ENCODE measurements around the gene NTF3.

NTF3 gene

DNA sequence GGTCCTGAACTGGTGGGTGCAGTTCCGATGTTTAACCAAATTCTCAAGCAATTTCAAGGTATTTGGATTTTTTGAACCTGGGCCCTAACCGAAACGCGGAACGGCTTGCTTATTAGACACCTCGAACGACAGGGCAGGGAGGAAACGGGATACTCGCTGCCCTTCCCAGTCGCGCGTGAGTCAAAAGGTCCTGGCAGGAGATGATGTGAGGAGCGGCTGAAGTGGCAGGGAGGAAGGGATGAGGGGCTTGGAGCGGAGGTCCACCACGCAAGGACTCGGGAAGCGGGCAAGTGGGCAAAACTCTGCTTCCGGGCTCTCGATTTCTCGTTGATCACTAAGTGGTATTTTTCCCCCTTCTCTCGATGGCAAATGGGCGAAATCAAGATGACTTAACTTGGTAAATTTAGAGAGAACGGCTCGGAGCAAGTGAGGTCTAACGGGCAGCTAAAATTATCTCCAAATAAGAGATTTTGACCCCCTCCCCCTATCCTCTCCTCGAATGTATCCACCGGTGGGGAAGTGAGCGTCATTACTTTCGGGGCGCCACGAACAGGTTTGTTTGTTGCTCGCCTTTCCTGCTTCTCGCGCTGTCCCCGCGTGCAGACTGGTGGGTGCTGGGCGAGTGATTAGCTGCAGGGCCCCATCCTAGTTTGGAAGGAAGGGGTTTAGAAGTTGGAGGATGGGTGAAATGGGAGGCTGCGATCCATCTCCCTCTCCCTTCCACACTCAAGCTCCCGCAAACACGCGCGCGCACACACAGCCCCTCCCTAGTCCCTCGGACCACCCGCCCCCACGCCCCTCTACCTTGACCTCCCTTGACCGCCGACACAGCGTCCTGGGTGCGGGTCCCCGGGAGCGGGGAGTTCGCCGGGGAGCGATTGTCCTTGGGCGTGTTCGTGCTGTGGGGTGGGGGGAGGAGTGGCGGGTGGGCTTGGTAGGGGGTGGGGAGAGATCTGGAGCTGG lies 986 bp upstream of the NTF3 start:
- DNase-seq (ENCODE audit: low read depth, low spot score) = no peak

DNA sequence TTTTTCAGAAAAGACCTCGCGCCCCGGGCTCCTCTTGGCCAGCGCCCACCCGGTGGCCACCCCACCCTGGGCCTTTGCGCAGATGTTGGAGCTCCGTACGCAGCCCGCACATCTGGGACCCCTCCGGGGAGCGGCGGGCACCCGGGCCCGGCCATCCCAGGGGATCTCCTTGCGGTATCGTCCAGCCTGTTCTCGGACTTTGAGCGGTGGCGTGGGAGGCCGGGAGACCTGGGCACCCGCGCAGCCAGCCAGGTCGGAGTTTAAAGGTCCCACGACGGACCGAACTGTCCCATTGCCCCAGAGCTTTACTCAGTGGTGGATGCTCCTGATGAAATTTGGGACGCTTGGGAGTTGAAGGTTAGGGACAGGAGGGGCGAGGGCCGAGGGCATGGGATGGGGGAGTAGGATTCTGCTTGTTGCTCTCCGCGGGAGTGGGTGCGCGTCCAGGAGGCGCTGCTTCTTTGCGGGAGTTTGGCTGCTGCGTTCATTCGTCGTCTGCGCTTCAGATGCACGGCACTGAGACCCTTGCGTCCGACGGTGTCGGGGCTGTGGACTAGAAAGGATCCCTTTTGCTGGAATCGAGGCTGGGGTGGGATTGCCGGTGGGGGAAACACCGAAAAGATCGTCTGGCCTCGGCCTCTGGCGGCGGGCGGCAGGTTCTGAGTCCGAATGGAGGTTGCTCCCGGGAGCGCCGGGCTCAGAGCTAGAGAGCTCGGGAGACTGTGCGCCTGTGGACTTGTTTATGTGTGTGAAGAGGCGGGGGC lies 1.4 kb downstream of the NTF3 start:
- DNase-seq (ENCODE audit: low read depth, low spot score) = no peak

DNA sequence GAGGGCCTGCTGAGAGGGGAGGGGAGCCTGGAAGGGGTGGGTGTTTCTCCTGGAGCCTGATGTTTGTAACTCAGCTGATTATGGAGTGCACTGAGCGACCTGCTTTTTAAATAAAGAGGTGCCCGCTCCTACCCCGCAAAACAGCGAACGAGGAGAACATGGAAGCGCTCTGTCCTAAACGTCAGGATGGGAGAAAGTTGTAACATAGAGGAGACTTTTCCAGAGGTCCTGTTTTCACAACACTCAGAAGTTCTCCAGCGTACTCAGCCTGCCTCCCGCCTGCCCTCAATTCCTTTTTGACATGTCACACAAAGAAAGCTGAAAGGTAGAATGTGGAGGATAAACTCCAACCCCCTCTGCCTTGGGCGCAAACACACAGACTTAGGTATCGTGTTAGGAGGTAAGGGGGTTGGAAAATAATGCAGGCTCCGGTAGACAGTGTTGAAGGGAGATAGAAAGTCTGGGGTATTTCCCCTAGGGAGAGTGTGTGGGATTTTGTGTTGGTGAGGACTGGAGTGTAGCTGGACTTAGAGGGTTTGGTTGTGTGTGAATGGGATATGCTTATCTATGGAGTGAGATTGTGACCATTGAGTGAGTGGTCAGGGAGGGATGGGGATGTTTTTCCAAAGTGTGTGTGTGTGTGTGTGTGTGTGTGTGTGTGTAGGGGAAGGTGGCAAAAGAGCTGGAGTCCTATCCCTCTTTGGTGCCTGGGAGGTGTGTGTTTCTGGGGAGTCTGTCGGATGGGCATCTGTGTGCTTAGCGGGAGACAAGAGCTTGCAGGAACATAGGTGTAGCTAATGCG lies 2.1 kb downstream of the NTF3 start:
- DNase-seq (ENCODE audit: low read depth, low spot score) = no peak

DNA sequence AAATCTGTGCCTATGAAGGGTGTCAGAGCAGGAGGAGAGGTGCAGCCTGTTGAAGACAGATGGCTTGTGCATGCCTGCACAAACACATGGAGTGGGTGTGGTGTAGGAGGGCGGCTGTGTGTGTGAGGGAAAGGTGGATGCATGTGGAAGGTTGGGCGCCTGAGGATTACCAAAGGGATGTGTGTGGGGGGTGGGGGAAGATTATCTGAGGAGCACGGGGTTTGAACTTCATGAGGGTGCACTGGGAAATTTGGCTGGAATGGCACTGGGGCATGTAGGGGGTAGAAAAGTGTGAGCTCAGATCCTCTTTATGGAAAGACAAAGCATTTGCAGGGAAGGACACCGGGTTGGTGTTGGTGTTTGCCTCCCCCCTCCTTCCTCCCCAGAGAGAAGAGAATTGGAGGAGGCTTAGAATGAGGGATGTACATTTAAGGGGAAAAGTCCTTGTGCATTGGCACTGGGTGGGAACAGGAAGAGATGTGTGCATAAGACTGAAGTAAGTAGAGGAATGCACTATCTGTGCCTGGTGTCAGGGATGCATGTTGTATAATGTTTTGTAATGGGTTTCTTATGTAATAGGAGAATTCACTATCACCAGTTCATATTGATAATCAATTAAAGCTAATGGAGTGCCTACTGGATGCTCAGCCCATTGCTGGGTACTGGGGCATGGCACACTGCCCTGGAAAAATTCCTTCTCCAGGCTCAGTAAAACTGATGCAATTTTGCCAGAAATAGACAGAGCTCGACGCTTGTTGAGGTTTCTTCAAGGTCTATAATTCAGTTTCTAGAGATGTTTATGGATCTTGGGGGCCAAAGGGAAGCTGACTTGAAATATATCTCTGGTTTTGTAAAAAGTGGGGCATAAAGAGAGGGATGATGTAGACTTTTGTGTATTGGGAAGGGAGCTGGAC lies 3.0 kb downstream of the NTF3 start:
- DNase-seq (ENCODE audit: low read depth, low spot score) = no peak

DNA sequence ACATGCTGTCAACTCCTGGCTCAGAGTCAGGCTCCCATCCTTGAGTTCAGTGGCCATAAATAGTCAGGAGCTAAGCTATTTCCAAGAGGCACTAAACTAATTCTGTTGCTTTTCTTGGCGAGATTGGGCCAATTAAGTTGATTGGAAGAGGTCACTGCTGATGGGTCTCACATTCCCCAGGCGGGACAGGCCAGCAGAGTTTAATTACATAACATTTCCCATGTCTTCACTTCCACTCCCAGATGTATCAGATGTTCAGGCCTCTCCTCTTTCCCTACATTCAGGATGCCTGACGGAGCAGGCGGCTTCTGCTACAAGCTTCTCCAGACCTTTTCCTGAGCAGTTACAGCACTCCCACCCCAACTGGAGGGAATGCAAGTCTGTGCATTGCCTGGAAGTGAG lies 5.3 kb downstream of the NTF3 start:
- no peak for DNase-seq (ENCODE audit: low read depth, low spot score)

DNA sequence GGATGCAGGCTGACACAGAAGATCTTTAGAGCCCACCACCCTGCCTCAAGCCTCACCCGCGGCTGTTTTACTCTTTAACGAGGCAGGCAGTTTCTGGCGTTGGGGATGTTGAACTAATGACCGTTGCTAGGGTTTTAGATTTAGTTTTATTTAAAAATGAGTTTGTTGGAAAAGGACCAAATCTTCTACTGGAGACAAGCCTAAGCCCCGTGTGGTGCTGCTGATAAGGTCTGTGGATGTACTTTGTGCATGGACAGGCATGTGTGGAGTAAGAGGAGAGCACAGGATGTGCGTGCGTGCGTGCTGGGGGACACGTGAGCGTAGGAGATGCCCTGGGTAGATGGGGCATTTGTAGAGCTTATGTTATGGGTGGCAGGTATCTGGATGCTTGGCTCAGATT lies 5.7 kb downstream of the NTF3 start:
- DNase-seq (ENCODE audit: low read depth, low spot score) = no peak

DNA sequence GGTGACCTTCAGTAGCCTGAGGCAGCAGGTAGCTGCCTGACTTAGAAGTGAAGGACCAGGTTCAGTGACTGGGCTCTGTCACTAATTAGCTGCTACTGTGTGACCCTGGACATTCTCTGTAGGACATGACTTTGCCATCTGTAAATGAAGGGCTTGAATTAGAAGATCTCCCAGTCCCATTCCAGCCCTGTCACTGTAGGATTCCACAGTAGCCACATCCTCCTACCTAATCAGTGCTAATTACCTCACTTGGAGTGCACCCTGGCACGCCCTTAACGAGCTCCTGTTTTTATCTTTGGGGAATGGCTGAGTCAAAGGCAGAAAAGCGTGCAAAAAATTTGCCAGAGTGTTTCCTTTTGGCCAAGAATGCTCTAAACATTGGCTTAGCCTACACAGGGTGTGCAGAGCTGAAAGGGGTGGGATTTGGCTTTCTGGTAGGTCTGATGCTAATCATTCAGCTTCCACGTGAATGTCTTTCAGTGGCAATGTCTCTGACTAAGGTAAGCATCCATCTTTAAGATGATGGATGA lies 6.8 kb downstream of the NTF3 start:
- DNase-seq (ENCODE audit: low read depth, low spot score) = no peak

DNA sequence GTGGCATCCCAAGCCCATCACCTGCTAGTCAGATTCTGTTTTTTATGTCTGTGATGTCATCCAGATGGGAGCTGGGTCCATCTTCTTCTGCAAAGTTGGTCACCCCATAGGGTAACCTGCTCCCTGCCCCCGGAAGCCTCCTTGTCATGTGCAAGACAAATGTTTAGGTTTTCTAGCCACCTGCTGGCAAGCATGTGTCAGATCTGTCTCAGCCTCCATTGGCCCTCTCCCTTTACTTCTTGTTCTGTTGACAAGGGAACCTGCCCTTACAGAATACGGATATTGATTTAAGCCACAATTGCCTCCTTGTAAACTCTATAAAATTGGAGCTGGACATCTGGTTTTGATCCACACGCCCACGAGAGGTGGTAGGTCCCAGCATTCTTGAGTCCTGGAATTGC lies 7.5 kb downstream of the NTF3 start:
- DNase-seq (ENCODE audit: low read depth, low spot score) = no peak

DNA sequence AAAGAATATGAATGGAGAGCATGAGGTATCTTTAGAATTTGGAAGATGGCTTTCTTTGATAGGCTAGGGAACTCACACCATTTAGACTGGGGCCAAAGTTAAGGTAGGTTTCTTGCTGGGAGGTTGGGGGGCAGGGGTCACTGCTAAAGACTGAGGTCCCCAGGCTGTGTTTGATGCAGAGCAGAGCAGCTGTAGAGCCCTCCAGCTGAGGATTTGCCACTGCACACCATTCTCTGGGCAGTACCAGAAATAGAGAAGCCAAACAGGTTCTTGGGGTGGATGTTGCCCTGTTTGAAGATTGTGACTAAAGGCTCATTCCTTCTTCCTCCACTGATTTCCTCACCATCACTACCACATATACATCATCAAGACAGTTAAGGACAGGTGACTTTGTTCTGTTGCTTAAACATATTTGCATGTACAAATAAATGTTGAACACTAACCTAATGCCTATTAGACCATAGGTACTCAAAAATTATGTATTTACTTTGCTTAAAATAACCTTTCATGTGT lies 7.9 kb downstream of the NTF3 start:
- DNase-seq (ENCODE audit: low read depth, low spot score) = no peak

DNA sequence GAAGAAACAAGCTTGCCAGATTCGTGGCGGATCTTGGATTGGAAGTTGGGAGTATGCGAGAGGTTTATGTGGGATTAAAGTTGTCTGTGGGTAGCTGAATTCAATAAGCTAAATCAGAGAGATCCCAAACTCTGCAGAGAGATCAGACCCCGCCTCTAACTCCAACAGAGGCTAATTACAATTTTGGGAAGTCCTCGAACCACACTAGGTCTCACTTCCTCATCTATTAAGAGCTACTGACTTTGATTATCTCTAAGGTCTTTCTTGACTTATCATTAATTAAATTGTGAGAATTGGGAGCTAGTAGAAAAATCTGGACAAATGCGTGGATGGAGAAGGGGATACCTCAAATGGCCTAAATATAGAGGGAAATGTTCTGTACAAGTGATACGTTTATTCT lies 9.1 kb downstream of the NTF3 start:
- no peak for DNase-seq (ENCODE audit: low read depth, low spot score)

DNA sequence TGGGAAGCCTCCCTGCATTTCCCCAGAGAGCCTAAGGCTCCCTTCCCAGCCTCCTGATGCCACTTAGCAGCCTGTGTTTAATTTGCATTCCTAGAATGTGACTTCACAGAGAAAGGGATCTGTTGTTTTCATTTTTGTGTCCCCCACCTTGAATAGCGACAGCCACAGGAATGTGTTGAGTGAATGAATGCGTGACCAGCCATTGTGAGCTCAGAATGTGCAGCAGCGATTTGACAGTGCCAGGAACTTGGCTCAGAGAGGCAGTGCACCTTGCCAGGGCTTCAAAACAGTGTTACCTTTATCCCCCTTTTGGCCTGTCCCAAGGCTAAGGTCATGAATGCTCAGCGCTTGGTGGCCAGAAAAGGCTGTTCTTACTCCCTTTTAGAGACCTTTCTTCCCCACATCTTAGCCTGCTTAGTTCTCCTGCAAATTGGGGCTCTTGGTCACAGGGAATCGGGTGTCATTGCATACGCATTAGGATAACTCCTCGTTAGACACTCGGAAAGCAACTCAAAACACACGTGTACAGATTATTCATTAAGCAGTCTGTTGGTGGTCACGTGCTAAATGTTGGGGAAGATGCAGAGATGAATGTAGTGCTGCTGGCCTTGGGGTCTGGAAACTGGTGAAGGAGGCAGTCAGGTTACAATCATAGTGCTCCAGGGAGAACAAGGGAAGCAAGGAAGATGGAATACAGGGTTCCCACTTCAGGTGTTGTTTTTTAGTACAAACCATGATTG lies 9.8 kb downstream of the NTF3 start:
- no peak for DNase-seq (ENCODE audit: low read depth, low spot score)

DNA sequence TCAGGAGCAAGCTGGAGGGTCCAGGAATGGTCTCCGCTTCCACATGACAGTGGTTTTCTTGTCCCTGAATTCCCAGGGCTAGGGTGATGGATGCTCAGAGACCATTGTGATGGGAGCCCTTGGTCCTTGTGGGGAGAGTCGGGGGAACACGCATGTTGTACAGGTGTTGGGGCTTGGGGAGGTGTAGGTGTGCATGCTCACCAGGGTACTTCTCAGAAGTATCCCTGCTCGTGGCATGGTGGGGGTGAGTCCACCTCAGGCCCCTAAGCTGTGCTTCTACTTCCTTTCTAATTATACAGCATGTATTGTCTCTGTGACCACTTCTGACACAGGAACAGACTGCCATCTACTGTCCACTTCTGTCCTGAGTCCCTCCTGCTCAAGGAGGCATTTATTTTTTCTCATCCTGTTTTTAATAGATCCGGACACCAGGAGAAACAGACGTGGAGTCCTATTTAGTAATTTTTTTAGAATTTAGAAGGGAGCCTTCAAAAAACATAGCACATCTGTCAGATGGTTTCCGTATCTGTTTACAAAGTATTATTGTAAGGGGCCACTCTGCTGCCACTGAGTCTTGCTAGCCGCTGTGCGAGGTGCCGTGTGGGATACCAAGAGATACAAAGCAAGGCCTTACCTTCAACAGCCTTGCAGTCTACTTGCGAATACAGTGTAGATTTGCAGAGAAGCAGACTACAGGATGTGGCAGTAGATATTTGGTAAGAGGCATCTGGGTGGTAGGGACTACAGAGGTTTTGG lies 10.5 kb downstream of the NTF3 start:
- DNase-seq (ENCODE audit: low read depth, low spot score) = peak; percentile 26

DNA sequence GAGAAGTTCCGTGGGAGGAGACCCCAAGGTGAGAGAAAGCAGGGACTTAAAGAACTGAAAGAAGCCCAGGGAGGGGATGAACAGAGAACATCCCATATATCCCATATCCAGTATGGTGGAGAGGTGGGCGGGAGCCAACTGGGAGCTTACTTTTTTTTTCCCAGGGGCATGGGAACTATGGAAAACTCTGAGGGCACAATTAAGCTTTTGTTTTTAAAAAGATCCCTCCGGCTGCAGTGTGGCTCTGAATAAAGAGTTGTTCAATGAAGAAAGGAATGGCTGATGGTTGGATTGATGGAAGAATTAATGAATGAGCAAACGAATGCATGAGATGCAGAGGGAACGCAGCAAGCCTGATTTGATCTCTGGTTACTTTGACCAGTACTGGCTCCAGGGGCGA lies 12.6 kb downstream of the NTF3 start:
- DNase-seq (ENCODE audit: low read depth, low spot score) = no peak

DNA sequence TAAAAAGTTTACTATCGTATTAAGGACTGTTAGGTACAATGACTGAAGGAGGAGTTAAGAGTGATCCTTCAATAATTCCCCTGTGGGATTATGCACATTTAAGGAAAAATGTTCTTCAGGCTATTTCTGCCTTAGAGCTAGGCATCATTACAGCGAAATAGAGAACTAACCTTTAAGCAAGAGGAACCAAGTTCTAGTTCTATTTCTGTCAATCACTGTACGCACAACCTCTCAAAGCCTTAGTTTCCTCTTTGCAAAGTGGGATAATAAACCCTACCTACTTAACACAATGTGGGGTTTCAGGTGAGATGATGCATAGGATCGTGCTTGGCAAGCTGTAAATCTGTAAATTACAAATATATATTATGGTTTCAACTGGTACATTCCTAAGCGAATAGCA lies 15.4 kb downstream of the NTF3 start:
- DNase-seq (ENCODE audit: low read depth, low spot score) = no peak

DNA sequence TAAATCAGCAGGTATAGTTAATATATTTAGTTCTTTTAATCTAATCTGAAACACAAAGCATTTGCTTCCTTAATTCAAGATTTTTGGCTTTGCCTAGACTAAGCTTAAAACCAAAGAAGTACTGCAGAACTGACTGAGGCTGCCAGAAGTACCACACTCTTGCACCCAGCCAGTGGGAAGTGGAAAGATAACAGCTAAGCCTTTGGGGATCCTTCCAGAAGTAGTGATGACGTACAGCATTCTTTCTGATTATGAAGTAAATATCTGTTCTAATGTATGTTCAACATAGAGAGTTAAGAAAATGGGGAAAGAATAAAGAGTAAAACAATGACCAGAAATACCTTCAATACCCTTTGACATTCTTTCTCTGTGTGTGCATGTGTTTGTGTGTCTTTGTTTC lies 19.3 kb downstream of the NTF3 start:
- DNase-seq (ENCODE audit: low read depth, low spot score) = no peak

DNA sequence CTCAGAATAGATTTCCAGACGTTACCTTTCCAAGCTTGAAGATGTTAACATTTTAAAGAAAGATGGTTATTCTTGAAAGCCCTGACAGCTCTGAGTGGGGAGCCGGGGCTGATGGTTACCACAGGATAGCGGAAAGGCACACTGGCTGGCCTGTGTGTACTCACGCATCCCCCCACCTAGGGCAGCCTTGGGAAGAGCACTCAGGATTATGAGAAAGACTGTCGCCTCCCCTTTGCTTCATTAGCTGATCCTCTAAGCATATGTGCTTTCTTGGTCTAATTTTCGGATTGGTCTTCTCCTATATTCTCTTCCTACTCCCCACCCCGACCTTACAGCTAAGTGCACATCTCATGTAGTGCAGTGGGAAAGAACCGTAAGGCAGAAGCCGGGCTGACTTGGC lies 20.7 kb downstream of the NTF3 start:
- no peak for DNase-seq (ENCODE audit: low read depth, low spot score)

DNA sequence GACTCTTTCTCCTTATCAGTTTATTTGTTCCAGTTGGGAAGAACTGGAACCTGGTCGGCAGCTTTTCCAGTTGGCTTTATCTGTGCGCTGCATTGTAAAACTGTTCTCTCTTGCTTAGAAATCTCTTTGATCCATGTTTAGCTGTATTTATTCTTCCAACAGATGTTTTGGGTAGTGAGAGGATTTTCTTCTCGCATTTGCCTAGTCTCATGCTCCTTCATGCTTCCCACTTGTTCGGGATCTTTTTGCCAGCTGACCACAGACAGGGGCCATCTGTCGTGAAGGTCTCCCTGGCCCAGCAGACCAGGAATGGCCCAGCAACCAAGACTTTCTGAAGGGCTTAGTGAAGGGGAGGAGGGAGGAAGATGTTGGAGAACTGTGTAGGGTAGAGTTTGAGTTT lies 21.6 kb downstream of the NTF3 start:
- no peak for DNase-seq (ENCODE audit: low read depth, low spot score)

DNA sequence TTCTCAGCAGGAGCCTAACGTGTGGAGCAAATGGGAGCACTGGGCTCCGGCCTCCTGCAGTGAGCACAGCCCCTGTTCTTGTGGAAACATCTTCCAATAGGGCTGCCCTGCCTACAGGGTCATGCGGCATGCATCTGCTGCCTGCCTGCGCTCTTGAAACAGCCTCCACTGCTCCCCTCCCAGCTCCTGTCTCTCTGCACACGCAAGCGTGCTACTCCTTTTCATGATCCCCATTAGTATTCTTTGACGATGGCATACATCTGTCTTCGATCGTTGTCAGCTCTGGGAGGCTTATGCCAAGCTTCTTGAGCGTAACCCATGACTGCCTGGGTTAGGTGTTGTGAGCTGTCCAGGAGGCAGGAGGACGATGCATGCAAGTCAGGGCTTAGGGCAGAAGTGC lies 23.1 kb downstream of the NTF3 start:
- DNase-seq (ENCODE audit: low read depth, low spot score) = no peak

DNA sequence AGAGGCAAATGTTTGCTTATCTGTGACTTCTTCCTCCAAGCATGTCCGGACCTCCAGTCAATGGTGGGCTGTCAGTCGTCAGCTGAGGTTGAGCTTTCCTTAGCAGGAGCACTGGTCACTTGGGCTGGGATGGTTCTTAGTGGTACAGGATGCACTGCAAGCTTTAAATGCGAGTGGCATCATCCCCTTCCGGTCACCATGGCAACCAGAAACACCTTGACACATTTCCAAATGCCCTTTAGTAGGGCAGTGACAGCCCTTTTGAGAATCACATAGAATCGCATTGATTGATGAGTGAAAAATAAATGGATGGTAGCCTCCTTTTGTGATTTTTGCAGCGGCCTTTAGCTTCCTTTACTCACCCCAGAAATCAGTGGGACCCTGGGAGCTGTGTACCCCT lies 24.1 kb downstream of the NTF3 start:
- no peak for DNase-seq (ENCODE audit: low read depth, low spot score)
